Measurements from ENCODE around the gene SP7.

DNA sequence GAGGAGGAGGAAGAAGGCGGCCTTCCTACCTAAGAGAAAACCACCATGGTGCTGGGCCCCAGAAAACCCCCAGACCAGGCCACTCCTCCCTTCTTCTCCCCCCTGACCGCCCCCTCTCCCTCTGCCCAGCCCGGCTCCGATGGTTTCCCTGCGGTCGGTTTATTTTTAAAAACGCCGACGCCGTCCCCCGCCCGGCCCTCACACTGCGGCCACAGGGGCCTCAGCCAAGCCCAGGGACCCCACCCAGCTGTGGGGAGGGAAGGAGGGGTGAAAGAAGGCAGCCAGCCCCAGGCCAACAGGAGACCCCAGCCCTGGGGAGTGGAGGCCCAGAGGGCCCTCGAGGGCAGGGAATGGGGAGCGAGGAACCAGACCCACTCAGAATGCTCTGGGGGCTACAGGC lies 3.4 kb downstream of the SP7 start:
- TF ChIP-seq CTCF (conservative IDR thresholded peaks at IDR 0.05 in 1 of 2, IDR thresholded peaks at IDR 0.05 in 1 of 2; ENCODE audit: extremely low read depth in 1 of 2, insufficient read depth in 1 of 2, low read depth in 1 of 2, low read length in 2 of 2) (no peak), EZH2 (IDR thresholded peaks at IDR 0.05; ENCODE audit: borderline replicate concordance, low read length) (no peak)

Data from mammary epithelial cell (primary cell).